ENCODE data around the gene NT5M.

GRCh38 chr17:17351356-17351891, 48.3 kb downstream of the NT5M start:
- TF ChIP-seq CTCF (IDR thresholded peaks at IDR 0.05) (no peak), POLR2A (IDR thresholded peaks at IDR 0.05) (no peak)
